Measurements from ENCODE around the gene ITIH5.

ITIH5 gene

DNA sequence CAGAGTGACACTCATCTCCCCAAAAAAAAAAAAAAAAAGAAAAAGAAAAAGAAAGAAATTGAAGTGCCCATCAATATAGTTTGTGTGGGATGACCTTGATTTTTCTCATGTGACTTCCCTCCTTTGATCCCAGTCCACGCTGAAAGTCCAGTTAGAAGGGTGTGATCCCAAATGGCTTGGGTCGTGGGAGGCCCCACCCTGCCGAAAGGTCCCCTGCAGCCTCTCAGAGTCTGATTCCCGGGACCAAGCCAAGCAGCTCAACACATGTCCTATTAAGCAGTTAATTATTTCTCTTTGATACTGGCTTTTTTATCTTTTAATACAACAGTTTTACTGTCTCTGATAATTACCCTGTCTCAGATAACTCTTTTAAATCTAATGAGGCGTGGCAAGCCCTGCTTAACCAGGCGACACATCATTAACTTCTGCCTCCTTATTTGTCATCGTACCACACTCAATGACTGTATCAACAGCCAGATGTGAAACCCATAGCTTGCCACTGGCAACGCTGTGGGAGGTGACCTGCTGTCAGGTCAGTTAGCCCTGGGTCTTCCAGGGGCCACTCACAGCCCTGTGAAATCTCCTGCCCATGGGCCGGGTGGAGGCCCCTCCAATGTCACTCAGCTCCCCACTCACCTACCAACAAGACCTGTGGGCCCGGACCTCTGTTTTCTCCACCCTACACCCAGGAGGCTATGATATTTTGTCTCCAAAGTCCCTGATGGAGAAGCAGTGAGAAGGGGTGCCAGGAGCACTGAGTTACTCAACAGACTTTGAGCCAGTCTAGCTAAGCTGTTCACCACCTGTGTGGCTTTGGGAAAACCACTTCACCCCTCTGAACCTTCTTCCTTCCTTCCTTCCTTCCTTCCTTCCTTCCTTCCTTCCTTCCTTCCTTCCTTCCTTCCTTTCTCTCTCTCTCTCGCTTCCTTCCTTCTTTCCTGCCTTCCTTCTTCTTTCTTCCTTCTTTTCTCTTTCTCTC, 146.0 kb downstream of the ITIH5 start:
- H2AFZ ChIP-seq (ENCODE audit: low read length) = no peak overlapping the region
- H3K27me3 ChIP-seq (replicated peaks; ENCODE audit: insufficient read depth, low read length) = no peaks in the 10 kb centered on the region
- no peak overlapping the region for H3K4me3 ChIP-seq (ENCODE audit: low read length)
- H3K36me3 ChIP-seq (replicated peaks; ENCODE audit: insufficient read depth, low read length) = no peaks in the 10 kb centered on the region
- DNase-seq = no peak
- no peaks in the 10 kb centered on the region for H3K9me2 ChIP-seq (replicated peaks; ENCODE audit: insufficient read depth, low read length)
- no peak overlapping the region for H3K9ac ChIP-seq (ENCODE audit: low read length)
- TF ChIP-seq EZH2 (optimal IDR thresholded peaks at IDR 0.05; ENCODE audit: low read depth, low read length) (no peak), EZH2phosphoT487 (IDR thresholded peaks at IDR 0.05; ENCODE audit: low read length) (no peak), CTCF (IDR thresholded peaks at IDR 0.05; ENCODE audit: low read length) (no peak)
- no peaks in the 10 kb centered on the region for H3K9me3 ChIP-seq (replicated peaks; ENCODE audit: insufficient read depth, low read length)
- H3K4me1 ChIP-seq (ENCODE audit: low read length) = peaks cover 6% of the 10 kb centered on the region
- peaks cover 4% of the 10 kb centered on the region; the same call in 1 of the 2 replicates for H3F3A ChIP-seq (ENCODE audit: insufficient read depth, low read length)
- H3K27ac ChIP-seq (ENCODE audit: low read length) = no peak overlapping the region
- H3K4me2 ChIP-seq (ENCODE audit: low read depth, low read length) = no peak overlapping the region
- no peaks in the 10 kb centered on the region for H4K20me1 ChIP-seq (ENCODE audit: insufficient read depth, low read length)
- H3K79me2 ChIP-seq (ENCODE audit: low read length) = no peaks in the 10 kb centered on the region

DNA sequence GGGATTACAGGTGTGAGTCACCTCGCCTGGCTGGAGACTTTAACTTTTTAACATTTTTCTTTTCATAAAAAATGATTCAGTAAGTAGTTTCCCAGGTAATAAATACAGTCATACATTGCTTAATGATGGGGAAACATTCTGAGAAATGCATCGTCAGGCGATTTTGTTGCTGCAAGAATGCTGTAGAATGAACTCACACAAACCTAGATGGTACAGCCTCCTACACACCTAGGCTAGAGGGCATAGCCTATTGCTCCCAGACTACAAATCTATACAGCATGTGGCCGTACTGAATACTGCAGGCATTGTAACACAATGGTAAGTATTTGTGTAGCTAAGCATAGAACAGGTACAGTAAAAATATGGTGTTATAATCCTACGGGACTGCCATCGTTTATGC, 147.4 kb downstream of the ITIH5 start:
- no peak overlapping the region for H3K27ac ChIP-seq (ENCODE audit: low read length)
- H3F3A ChIP-seq (ENCODE audit: insufficient read depth, low read length) = no peaks in the 10 kb centered on the region; the same call in 1 of the 2 replicates
- no peaks in the 10 kb centered on the region for H4K20me1 ChIP-seq (ENCODE audit: insufficient read depth, low read length)
- no peak overlapping the region for H2AFZ ChIP-seq (ENCODE audit: low read length)
- no peak for TF ChIP-seq EZH2phosphoT487 (IDR thresholded peaks at IDR 0.05; ENCODE audit: low read length)
- no peaks in the 10 kb centered on the region for H3K79me2 ChIP-seq (ENCODE audit: low read length)
- no peaks in the 10 kb centered on the region for H3K36me3 ChIP-seq (replicated peaks; ENCODE audit: insufficient read depth, low read length)
- H3K4me2 ChIP-seq (ENCODE audit: low read depth, low read length) = no peak overlapping the region
- H3K4me3 ChIP-seq (ENCODE audit: low read length) = no peak overlapping the region
- H3K9me2 ChIP-seq (replicated peaks; ENCODE audit: insufficient read depth, low read length) = no peaks in the 10 kb centered on the region
- H3K4me1 ChIP-seq (ENCODE audit: low read length) = no peaks in the 10 kb centered on the region
- H3K9ac ChIP-seq (ENCODE audit: low read length) = no peak overlapping the region
- H3K27me3 ChIP-seq (replicated peaks; ENCODE audit: insufficient read depth, low read length) = no peaks in the 10 kb centered on the region
- H3K9me3 ChIP-seq (replicated peaks; ENCODE audit: insufficient read depth, low read length) = no peaks in the 10 kb centered on the region
- DNase-seq = no peak

DNA sequence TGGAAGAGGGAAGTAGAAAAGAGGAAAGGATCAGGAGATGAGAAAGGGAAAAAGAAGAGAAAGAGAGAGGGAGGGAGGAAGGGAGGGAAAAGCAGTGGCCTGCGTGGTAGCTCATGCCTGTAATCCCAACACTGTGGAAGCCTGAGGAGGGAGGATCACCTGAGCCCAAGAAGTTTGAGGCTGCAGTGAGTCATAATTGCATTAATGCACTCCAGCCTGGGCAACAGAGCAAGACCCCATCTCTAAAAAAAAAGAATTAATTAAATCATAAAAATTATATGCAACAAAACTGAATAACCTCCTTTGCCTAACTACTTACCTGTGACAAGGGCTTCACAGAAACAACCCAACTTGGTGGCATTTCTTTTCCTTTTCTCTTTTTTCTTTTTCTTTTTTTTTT, 148.1 kb downstream of the ITIH5 start:
- Histone ChIP-seq H3K4me2 (ENCODE audit: low read depth, low read length) (no peak overlapping the region), H3K9me2 (replicated peaks; ENCODE audit: insufficient read depth, low read length) (no peaks in the 10 kb centered on the region), H3K9ac (ENCODE audit: low read length) (no peak overlapping the region), H3F3A (ENCODE audit: insufficient read depth, low read length) (no peaks in the 10 kb centered on the region; the same call in 1 of the 2 replicates), H4K20me1 (ENCODE audit: insufficient read depth, low read length) (no peaks in the 10 kb centered on the region), H3K9me3 (replicated peaks; ENCODE audit: insufficient read depth, low read length) (no peaks in the 10 kb centered on the region), H2AFZ (ENCODE audit: low read length) (no peak overlapping the region), H3K36me3 (replicated peaks; ENCODE audit: insufficient read depth, low read length) (no peaks in the 10 kb centered on the region), H3K27ac (ENCODE audit: low read length) (no peak overlapping the region), H3K79me2 (ENCODE audit: low read length) (no peaks in the 10 kb centered on the region), H3K27me3 (replicated peaks; ENCODE audit: insufficient read depth, low read length) (no peaks in the 10 kb centered on the region), H3K4me1 (ENCODE audit: low read length) (no peaks in the 10 kb centered on the region), H3K4me3 (ENCODE audit: low read length) (no peak overlapping the region)
- no peak for DNase-seq
- TF ChIP-seq CTCF (IDR thresholded peaks at IDR 0.05; ENCODE audit: low read length) (no peak), EZH2 (optimal IDR thresholded peaks at IDR 0.05; ENCODE audit: low read depth, low read length) (no peak), EZH2phosphoT487 (IDR thresholded peaks at IDR 0.05; ENCODE audit: low read length) (no peak)

DNA sequence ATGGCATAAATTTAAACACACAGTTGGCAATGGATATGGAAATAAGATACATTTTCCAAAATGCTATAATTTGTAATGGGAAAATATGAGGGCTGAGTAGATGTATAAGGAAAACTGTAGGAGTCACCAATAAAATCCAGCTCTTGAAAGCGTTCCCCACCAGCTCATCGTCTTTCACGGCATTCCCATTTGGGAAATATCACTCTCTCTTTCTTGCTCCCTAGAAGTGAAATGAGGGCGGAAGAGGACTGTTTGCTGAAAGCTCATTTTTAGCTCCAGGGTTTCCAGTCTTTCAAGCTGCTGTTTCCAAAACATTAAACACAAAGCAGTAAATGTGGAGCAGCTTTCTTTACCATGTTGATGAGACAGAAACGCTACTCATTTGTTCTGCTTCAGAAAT, 151.3 kb downstream of the ITIH5 start:
- H3K27me3 ChIP-seq (replicated peaks; ENCODE audit: insufficient read depth, low read length) = no peaks in the 10 kb centered on the region
- no peaks in the 10 kb centered on the region for H4K20me1 ChIP-seq (ENCODE audit: insufficient read depth, low read length)
- no peak for TF ChIP-seq EZH2phosphoT487 (IDR thresholded peaks at IDR 0.05; ENCODE audit: low read length)
- TF ChIP-seq EZH2 (optimal IDR thresholded peaks at IDR 0.05; ENCODE audit: low read depth, low read length) = no peak
- no peak for TF ChIP-seq CTCF (IDR thresholded peaks at IDR 0.05; ENCODE audit: low read length)
- no peaks in the 10 kb centered on the region for H3K4me1 ChIP-seq (ENCODE audit: low read length)
- no peak for DNase-seq
- H3K9me2 ChIP-seq (replicated peaks; ENCODE audit: insufficient read depth, low read length) = no peaks in the 10 kb centered on the region
- no peak overlapping the region for H3K27ac ChIP-seq (ENCODE audit: low read length)
- no peaks in the 10 kb centered on the region for H3K9me3 ChIP-seq (replicated peaks; ENCODE audit: insufficient read depth, low read length)
- H3F3A ChIP-seq (ENCODE audit: insufficient read depth, low read length) = no peaks in the 10 kb centered on the region
- H3K36me3 ChIP-seq (replicated peaks; ENCODE audit: insufficient read depth, low read length) = no peaks in the 10 kb centered on the region
- H3K9ac ChIP-seq (ENCODE audit: low read length) = no peak overlapping the region
- no peak overlapping the region for H3K4me3 ChIP-seq (ENCODE audit: low read length)
- H2AFZ ChIP-seq (ENCODE audit: low read length) = no peak overlapping the region
- no peaks in the 10 kb centered on the region for H3K79me2 ChIP-seq (ENCODE audit: low read length)
- no peak overlapping the region for H3K4me2 ChIP-seq (ENCODE audit: low read depth, low read length)

All from MM.1S (cell line).